HCT116 (cell line): ENCODE data around the gene MYBPH. TPM values are rescaled to one million over a fixed set of nuclear protein-coding genes. Genes with fewer than 3 reads are reported as not detected.

Source experiments
- ATAC-seq: fragments of 200-7000 bp; cut with Tn5 transposase; 2 replicates; pipeline ENCODE4 v1.9.1; 2020; ENCODE audit warnings: mild to moderate bottlenecking, moderate library complexity
- BruUV-seq: library from RNA; stranded (reverse); fragments of 400-500 nt; replicated peaks from 2 replicates; lab custom pipeline; 2021; lab: Mats Ljungman, UMichigan
- CTCF ChIA-PET: fragments of 300-600 bp; sonication (Branson Sonifier 250); formaldehyde crosslinking; loops from one replicate; lab custom pipeline; 2021; ENCODE audit warnings: antibody characterized with exemption; lab: Charles Lee
- POLR2A ChIA-PET: fragments of 300-600, 350-600 bp; sonication (Branson Sonifier 250); formaldehyde crosslinking; loops from one replicate; lab custom pipeline; 2021; ENCODE audit warnings: antibody characterized with exemption; lab: Charles Lee
- RAD21 ChIA-PET, 2 experiments: fragments of 300-600 bp; sonication (Branson Sonifier 250); formaldehyde crosslinking; loops; one replicate each; lab custom pipeline; 2023; ENCODE audit warnings: low total read pairs in 2 of 2; ENCODE audit not compliant: uncharacterized antibody in 2 of 2, unreplicated experiment in 2 of 2, low non-redundant PET in 1 of 2; lab: Charles Lee
- DNase-seq: peaks from one replicate; pipeline ENCODE4 v3.0.0-alpha.2; 2010; ENCODE audit warnings: low read depth, low spot score
- H2AFZ ChIP-seq: fragments of 200-600 bp; shearing (Covaris generic), sonication (generic); 2 replicates; pipeline ENCODE4 v1.6.1; 2017; ENCODE audit warnings: low read depth, mixed run types, mixed read lengths, antibody characterized with exemption, low read length; ENCODE audit not compliant: poor library complexity, severe bottlenecking
- H3K27ac ChIP-seq: 2 replicates; pipeline ENCODE4 v1.5.1; 2012; ENCODE audit warnings: low read depth, low read length
- H3K27me3 ChIP-seq: fragments of 200-600 bp; sonication (generic); 2 replicates; pipeline ENCODE4 v1.6.1; 2016; ENCODE audit warnings: mixed run types, low read length, mixed read lengths; ENCODE audit not compliant: insufficient read depth
- H3K36me3 ChIP-seq, 2 experiments: fragments of 200-500 bp in 1 of 2; fragments of 200-600 bp in 1 of 2; sonication (Bioruptor generic) in 1 of 2; sonication (generic) in 1 of 2; 2 replicates each; pipeline versions ENCODE4 v1.5.1 to v1.6.1; 2014 to 2016; ENCODE audit warnings: low read length in 2 of 2, inconsistent platforms in 1 of 2, mixed read lengths in 1 of 2, mixed run types in 1 of 2; ENCODE audit not compliant: insufficient read depth in 2 of 2, control insufficient read depth in 1 of 2
- H3K4me1 ChIP-seq, 2 experiments: fragments of 200-600 bp in 1 of 2; sonication (generic) in 1 of 2; 2 replicates each; pipeline versions ENCODE4 v1.5.1 to v1.6.1; 2012 to 2017; ENCODE audit warnings: low read length in 2 of 2, inconsistent platforms in 1 of 2, mild to moderate bottlenecking in 1 of 2, mixed read lengths in 1 of 2, mixed run types in 1 of 2, moderate library complexity in 1 of 2; ENCODE audit not compliant: insufficient read depth in 2 of 2, control insufficient read depth in 1 of 2
- H3K4me2 ChIP-seq: fragments of 200-600 bp; sonication (generic); 2 replicates; pipeline ENCODE4 v1.6.1; 2017; ENCODE audit warnings: mixed run types, low read length, mixed read lengths
- H3K4me3 ChIP-seq, 2 experiments: fragments of 200-600 bp in 1 of 2; sonication (generic) in 1 of 2; replicated peaks in 1 of 2; 2 replicates each; pipeline ENCODE4 v1.5.1; 2011 to 2016; ENCODE audit warnings: low read length in 2 of 2, control low read depth in 1 of 2, low read depth in 1 of 2, mild to moderate bottlenecking in 1 of 2, mixed read lengths in 1 of 2, mixed run types in 1 of 2
- H3K79me2 ChIP-seq: fragments of 200-600 bp; sonication (generic); 2 replicates; pipeline ENCODE4 v1.6.1; 2017; ENCODE audit warnings: mild to moderate bottlenecking, mixed run types, low read length, moderate library complexity, mixed read lengths; ENCODE audit not compliant: insufficient read depth
- H3K9ac ChIP-seq: fragments of 200-600 bp; sonication (generic); 2 replicates; pipeline ENCODE4 v1.6.1; 2016; ENCODE audit warnings: low read length, mixed read lengths
- H3K9me2 ChIP-seq: fragments of 200-600 bp; sonication (generic), shearing (Covaris generic); 2 replicates; pipeline ENCODE4 v1.6.1; 2017; ENCODE audit warnings: mixed run types, mild to moderate bottlenecking, moderate library complexity; ENCODE audit not compliant: insufficient read depth
- H3K9me3 ChIP-seq, 2 experiments: fragments of 200-500 bp in 1 of 2; fragments of 200-600 bp in 1 of 2; sonication (Bioruptor generic) in 1 of 2; sonication (generic) in 1 of 2; 2 replicates each; pipeline ENCODE4 v1.6.1; 2014 to 2017; ENCODE audit warnings: low read length in 2 of 2, mixed read lengths in 2 of 2, inconsistent platforms in 1 of 2, low read depth in 1 of 2, mild to moderate bottlenecking in 1 of 2, mixed run types in 1 of 2, moderate library complexity in 1 of 2; ENCODE audit not compliant: control insufficient read depth in 1 of 2, insufficient read depth in 1 of 2
- H4K20me1 ChIP-seq: fragments of 200-600 bp; sonication (generic), shearing (Covaris generic); 2 replicates; pipeline ENCODE4 v1.6.1; 2017; ENCODE audit warnings: mixed run types, mild to moderate bottlenecking, moderate library complexity; ENCODE audit not compliant: insufficient read depth
- CBX3 ChIP-seq: IDR thresholded peaks from 2 replicates; pipeline ENCODE4 v1.6.1; 2012; ENCODE audit warnings: low read depth
- CEBPB ChIP-seq: IDR thresholded peaks from 2 replicates; pipeline ENCODE4 v1.6.1; 2012; ENCODE audit warnings: low read depth
- EGR1 ChIP-seq: IDR thresholded peaks from 2 replicates; pipeline ENCODE4 v1.6.1; 2012; ENCODE audit warnings: low read depth
- ELF1 ChIP-seq: IDR thresholded peaks from 2 replicates; pipeline ENCODE4 v1.6.1; 2012; ENCODE audit warnings: low read depth, borderline replicate concordance
- EZH2 ChIP-seq: fragments of 200-600 bp; sonication (generic); IDR thresholded peaks from 2 replicates; pipeline ENCODE4 v1.6.1; 2017; ENCODE audit warnings: antibody characterized with exemption, mixed run types
- EZH2phosphoT487 ChIP-seq: fragments of 200-600 bp; IDR thresholded peaks from 2 replicates; pipeline ENCODE4 v1.6.1; 2018; ENCODE audit warnings: antibody characterized with exemption, borderline replicate concordance
- FOSL1 ChIP-seq: IDR thresholded peaks from 2 replicates; pipeline ENCODE4 v1.6.1; 2012; ENCODE audit warnings: low read depth
- JUND ChIP-seq: IDR thresholded peaks from 2 replicates; pipeline ENCODE4 v1.6.1; 2012
- MAX ChIP-seq: IDR thresholded peaks from 2 replicates; pipeline ENCODE4 v1.6.1; 2012
- POLR2AphosphoS5 ChIP-seq: IDR thresholded peaks from 2 replicates; pipeline ENCODE4 v1.6.1; 2011; ENCODE audit warnings: mild to moderate bottlenecking, low read depth, low read length, moderate library complexity
- RAD21 ChIP-seq: IDR thresholded peaks from 2 replicates; pipeline ENCODE4 v1.6.1; 2012; ENCODE audit warnings: low read depth, mild to moderate bottlenecking
- SP1 ChIP-seq: IDR thresholded peaks from 2 replicates; pipeline ENCODE4 v1.6.1; 2012; ENCODE audit warnings: low read depth
- SRF ChIP-seq: IDR thresholded peaks from 2 replicates; pipeline ENCODE4 v1.6.1; 2012; ENCODE audit warnings: low read depth
- TCF7L2 ChIP-seq: IDR thresholded peaks from 2 replicates; pipeline ENCODE4 v1.7.0; 2011; ENCODE audit warnings: borderline replicate concordance, inconsistent platforms; ENCODE audit not compliant: insufficient read depth, insufficient read length; ENCODE audit errors: extremely low read depth
- YY1 ChIP-seq: IDR thresholded peaks from 2 replicates; pipeline ENCODE4 v1.6.1; 2011; ENCODE audit warnings: low read length, low read depth, moderate library complexity, mild to moderate bottlenecking; ENCODE audit not compliant: insufficient replicate concordance; ENCODE audit errors: extremely low read depth
- ZFX ChIP-seq: fragments of 450-650 bp; IDR thresholded peaks from 2 replicates; pipeline ENCODE4 v1.6.1; 2017
- ZNF274 ChIP-seq: fragments of 200-500 bp; sonication (Bioruptor generic); IDR thresholded peaks from 2 replicates; pipeline ENCODE4 v1.6.1; 2014; ENCODE audit warnings: mild to moderate bottlenecking, low read depth, low read length, inconsistent platforms
- intact Hi-C: fragments of 100-400 bp; cut with micrococcal nuclease; formaldehyde crosslinking; loops from 2 replicates; pipeline ENCODE4 v1.10.0; 2022
- total RNA-seq: library from RNA; stranded (reverse); gene quantifications from one replicate; pipeline ENCODE4 v1.2.1, GENCODE V29; 2021; ENCODE audit not compliant: unreplicated experiment
- TF ChIP-seq, protein P1 (sequence below), 3 experiments: fragments of 200-600 bp in 1 of 3; sonication (generic) in 1 of 3; IDR thresholded peaks in 2 of 3; conservative IDR thresholded peaks in 1 of 3; 2 replicates each; pipeline ENCODE4 v1.5.1; 2012 to 2017; ENCODE audit warnings: low read depth in 2 of 3, low read length in 2 of 3, antibody characterized with exemption in 1 of 3, borderline replicate concordance in 1 of 3, control low read depth in 1 of 3, mild to moderate bottlenecking in 1 of 3, mixed read lengths in 1 of 3, mixed run types in 1 of 3, moderate library complexity in 1 of 3; ENCODE audit not compliant: insufficient read depth in 1 of 3
- TF ChIP-seq, protein P2 (sequence below): IDR thresholded peaks from 2 replicates; pipeline ENCODE4 v1.6.1; 2011; ENCODE audit warnings: mild to moderate bottlenecking, low read length, moderate library complexity; ENCODE audit not compliant: insufficient replicate concordance; ENCODE audit errors: extremely low read depth

Gene MYBPH
- total RNA-seq, 1 experiment from 2014 or later: 0.22 TPM

GRCh38 chr1:203197625-203198024, 22.0 kb upstream of the MYBPH start:
- Histone ChIP-seq H4K20me1 (no peaks in the 10 kb centered on the region), H3K27ac (no peak overlapping the region), H3K36me3 (no peaks in the 10 kb centered on the region), H3K4me1 (peaks cover 0 to 10% of the 10 kb centered on the region in 2 experiments; a peak in 2 of 4 replicates), H3K9me2 (no peaks in the 10 kb centered on the region), H3K9me3 (no peaks in the 10 kb centered on the region), H3K4me3 (no peak overlapping the region), H3K79me2 (no peaks in the 10 kb centered on the region), H2AFZ (no peak overlapping the region), H3K9ac (no peak overlapping the region), H3K4me2 (peak overlapping the region; percentile 46), H3K27me3 (no peaks in the 10 kb centered on the region)
- ChIA-PET RAD21 (no interaction called here), POLR2A (no interaction called here), CTCF (no interaction called here)
- ATAC-seq (peak; percentile 34; the same call in 1 of the 2 replicates), DNase-seq (no peak)
- TF ChIP-seq, protein P1, sequence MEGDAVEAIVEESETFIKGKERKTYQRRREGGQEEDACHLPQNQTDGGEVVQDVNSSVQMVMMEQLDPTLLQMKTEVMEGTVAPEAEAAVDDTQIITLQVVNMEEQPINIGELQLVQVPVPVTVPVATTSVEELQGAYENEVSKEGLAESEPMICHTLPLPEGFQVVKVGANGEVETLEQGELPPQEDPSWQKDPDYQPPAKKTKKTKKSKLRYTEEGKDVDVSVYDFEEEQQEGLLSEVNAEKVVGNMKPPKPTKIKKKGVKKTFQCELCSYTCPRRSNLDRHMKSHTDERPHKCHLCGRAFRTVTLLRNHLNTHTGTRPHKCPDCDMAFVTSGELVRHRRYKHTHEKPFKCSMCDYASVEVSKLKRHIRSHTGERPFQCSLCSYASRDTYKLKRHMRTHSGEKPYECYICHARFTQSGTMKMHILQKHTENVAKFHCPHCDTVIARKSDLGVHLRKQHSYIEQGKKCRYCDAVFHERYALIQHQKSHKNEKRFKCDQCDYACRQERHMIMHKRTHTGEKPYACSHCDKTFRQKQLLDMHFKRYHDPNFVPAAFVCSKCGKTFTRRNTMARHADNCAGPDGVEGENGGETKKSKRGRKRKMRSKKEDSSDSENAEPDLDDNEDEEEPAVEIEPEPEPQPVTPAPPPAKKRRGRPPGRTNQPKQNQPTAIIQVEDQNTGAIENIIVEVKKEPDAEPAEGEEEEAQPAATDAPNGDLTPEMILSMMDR (IDR thresholded peaks at IDR 0.05 in 2 of 3, conservative IDR thresholded peaks at IDR 0.05 in 1 of 3; ENCODE audit: borderline replicate concordance in 1 of 3, insufficient read depth in 1 of 3, low read depth in 2 of 3, low read length in 2 of 3): no peak
- TF ChIP-seq ELF1: no peak
- TF ChIP-seq CBX3: no peak
- TF ChIP-seq ZFX: no peak
- TF ChIP-seq MAX: no peak
- TF ChIP-seq, protein P2, sequence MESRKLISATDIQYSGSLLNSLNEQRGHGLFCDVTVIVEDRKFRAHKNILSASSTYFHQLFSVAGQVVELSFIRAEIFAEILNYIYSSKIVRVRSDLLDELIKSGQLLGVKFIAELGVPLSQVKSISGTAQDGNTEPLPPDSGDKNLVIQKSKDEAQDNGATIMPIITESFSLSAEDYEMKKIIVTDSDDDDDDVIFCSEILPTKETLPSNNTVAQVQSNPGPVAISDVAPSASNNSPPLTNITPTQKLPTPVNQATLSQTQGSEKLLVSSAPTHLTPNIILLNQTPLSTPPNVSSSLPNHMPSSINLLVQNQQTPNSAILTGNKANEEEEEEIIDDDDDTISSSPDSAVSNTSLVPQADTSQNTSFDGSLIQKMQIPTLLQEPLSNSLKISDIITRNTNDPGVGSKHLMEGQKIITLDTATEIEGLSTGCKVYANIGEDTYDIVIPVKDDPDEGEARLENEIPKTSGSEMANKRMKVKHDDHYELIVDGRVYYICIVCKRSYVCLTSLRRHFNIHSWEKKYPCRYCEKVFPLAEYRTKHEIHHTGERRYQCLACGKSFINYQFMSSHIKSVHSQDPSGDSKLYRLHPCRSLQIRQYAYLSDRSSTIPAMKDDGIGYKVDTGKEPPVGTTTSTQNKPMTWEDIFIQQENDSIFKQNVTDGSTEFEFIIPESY: no peak
- no peak for TF ChIP-seq POLR2AphosphoS5
- no peak for TF ChIP-seq SRF
- no peak for TF ChIP-seq EGR1
- TF ChIP-seq YY1: no peak
- no peak for TF ChIP-seq JUND
- no peak for TF ChIP-seq ZNF274
- TF ChIP-seq FOSL1: no peak
- TF ChIP-seq RAD21: no peak
- no peak for TF ChIP-seq CEBPB
- TF ChIP-seq TCF7L2: no peak
- no peak for TF ChIP-seq SP1
- TF ChIP-seq EZH2phosphoT487: no peak
- no peak for TF ChIP-seq EZH2
- intact Hi-C loops: no loop called here
- no TSS peak for BruUV-seq
